ENCODE data around the gene THEMIS.

Gene THEMIS

DNA sequence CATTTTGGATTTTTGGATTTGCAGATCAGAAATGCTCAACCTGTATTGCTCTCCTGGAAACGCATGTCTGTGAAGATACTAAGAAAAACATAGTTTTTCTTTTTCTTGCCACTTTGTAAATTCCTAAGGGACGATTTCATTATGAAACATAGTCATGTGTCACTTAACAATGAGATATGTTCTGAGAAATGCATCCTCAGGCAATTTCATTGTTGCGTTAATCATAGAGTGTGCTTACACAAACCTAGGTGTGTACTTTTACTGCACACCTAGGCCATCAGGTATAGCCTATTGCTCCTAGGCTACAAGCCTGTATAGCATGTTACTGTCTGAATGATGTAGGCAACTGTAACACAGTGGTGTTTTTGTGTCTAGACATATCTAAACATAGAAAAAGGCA is 13.4 kb upstream of the THEMIS start:
- no peak overlapping the region for H3K4me3 ChIP-seq (ENCODE audit: low read depth, low read length)
- DNase-seq (ENCODE audit: low read depth): peak; percentile 23
- TF ChIP-seq CTCF (conservative IDR thresholded peaks at IDR 0.05; ENCODE audit: low read depth, low read length): no peak

GRCh38 chr6:127912914-127913313 is 12.1 kb upstream of the THEMIS start:
- TF ChIP-seq CTCF (conservative IDR thresholded peaks at IDR 0.05; ENCODE audit: low read depth, low read length): no peak
- no peak overlapping the region for H3K4me3 ChIP-seq (ENCODE audit: low read depth, low read length)

GRCh38 chr6:127907960-127908640 is 7.2 kb upstream of the THEMIS start:
- no peak for DNase-seq (ENCODE audit: low read depth)
- no peak for TF ChIP-seq CTCF (conservative IDR thresholded peaks at IDR 0.05; ENCODE audit: low read depth, low read length)
- H3K4me3 ChIP-seq (ENCODE audit: low read depth, low read length): no peak overlapping the region

More at GRCh38 chr6:127912914-127913313, 12.1 kb upstream of the THEMIS start:
- DNase-seq (ENCODE audit: low read depth): no peak

DNA sequence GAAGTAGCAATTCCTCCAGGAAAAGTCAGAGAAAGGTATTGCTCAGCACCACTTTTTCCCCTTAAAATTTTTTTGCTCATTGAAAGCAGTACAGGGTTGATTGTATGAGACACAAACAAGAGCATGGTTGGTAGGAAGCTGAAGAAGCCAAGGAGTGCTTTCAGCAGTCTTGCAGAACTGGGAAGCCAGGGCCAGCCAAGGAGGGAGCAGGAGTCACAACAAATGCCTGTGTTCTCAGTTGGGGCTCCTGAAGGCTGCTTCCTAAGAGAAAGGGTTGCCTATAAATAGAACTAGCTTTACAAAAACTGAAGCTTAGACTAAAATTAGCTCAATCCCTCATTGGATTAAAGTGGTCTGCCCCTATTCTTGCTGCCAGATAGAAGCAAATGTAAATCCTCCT is 3.3 kb upstream of the THEMIS start:
- no peak for TF ChIP-seq CTCF (conservative IDR thresholded peaks at IDR 0.05; ENCODE audit: low read depth, low read length)
- H3K4me3 ChIP-seq (ENCODE audit: low read depth, low read length): no peak overlapping the region

GRCh38 chr6:127902933-127903332 is 2.1 kb upstream of the THEMIS start:
- TF ChIP-seq CTCF (conservative IDR thresholded peaks at IDR 0.05; ENCODE audit: low read depth, low read length): no peak
- DNase-seq (ENCODE audit: low read depth): no peak
- no peak overlapping the region for H3K4me3 ChIP-seq (ENCODE audit: low read depth, low read length)

More for the DNA sequence above, 3.3 kb upstream of the THEMIS start:
- DNase-seq (ENCODE audit: low read depth): peak; percentile 7

DNA sequence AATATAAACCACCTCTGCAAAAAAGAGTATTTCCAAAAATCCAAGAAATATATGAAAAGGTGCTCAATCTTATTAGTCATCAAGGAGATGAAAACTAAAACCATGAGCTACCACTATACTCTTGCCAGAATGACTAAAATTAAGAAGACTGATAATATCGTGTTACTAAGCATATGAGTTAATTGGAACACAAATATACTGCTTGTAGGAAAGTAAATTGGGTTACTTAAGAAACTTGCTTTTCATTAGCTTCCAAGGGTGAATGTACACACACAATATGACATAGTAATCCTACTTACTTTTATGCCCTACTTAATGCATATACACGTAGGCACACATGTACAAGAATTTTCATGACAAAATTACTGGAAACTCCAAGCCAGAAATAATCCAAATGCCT is 3.4 kb downstream of the THEMIS start:
- TF ChIP-seq CTCF (conservative IDR thresholded peaks at IDR 0.05; ENCODE audit: low read depth, low read length): no peak
- H3K4me3 ChIP-seq (ENCODE audit: low read depth, low read length): no peak overlapping the region
- DNase-seq (ENCODE audit: low read depth): no peak

GRCh38 chr6:127894051-127894450 is 6.8 kb downstream of the THEMIS start:
- no peak for TF ChIP-seq CTCF (conservative IDR thresholded peaks at IDR 0.05; ENCODE audit: low read depth, low read length)
- H3K4me3 ChIP-seq (ENCODE audit: low read depth, low read length): no peak overlapping the region
- DNase-seq (ENCODE audit: low read depth): no peak
